ENCODE data around the gene LCMT1. TPM values are rescaled to one million over a fixed set of nuclear protein-coding genes. Genes with fewer than 3 reads are reported as not detected.

The LCMT1 gene
- total RNA-seq, 2 donors from 2014 or later = 49.0 to 74.7 TPM

GRCh38 chr16:25151996-25152395, 40.5 kb downstream of the LCMT1 start:
- Histone ChIP-seq H3K4me3 (no peak overlapping the region), H3K27me3 (replicated peaks; ENCODE audit: insufficient read depth) (no peaks in the 10 kb centered on the region), H3K36me3 (no peaks in the 10 kb centered on the region), H3K27ac (no peak overlapping the region), H3K9me3 (no peaks in the 10 kb centered on the region), H3K4me1 (replicated peaks) (no peaks in the 10 kb centered on the region)
- no peak for DNase-seq (ENCODE audit: low spot score)
- intact Hi-C loops (cut with DNase I) = no loop called here
- no peak for TF ChIP-seq CTCF (IDR thresholded peaks at IDR 0.05)
- TF ChIP-seq POLR2AphosphoS5 (IDR thresholded peaks at IDR 0.05) = no peak
- no peak for TF ChIP-seq POLR2A (IDR thresholded peaks at IDR 0.05)
- 88% methylated on average over 3 of the region's 3 CpGs for WGBS

- Histone ChIP-seq H3K27ac (no peak overlapping the region), H3K9me3 (no peaks in the 10 kb centered on the region), H3K27me3 (replicated peaks; ENCODE audit: insufficient read depth) (no peaks in the 10 kb centered on the region), H3K36me3 (no peaks in the 10 kb centered on the region), H3K4me3 (no peak overlapping the region), H3K4me1 (replicated peaks) (no peaks in the 10 kb centered on the region)
- 93% methylated on average over 13 of the region's 13 CpGs for WGBS
- intact Hi-C loops (cut with DNase I) = no loop called here
- no peak for DNase-seq (ENCODE audit: low spot score)
- TF ChIP-seq CTCF (IDR thresholded peaks at IDR 0.05) (no peak), POLR2A (IDR thresholded peaks at IDR 0.05) (no peak), POLR2AphosphoS5 (IDR thresholded peaks at IDR 0.05) (no peak)
Measured at GRCh38 chr16:25155553-25156460, 44.3 kb downstream of the LCMT1 start.

GRCh38 chr16:25157271-25157875, 45.8 kb downstream of the LCMT1 start:
- no peaks in the 10 kb centered on the region for H3K36me3 ChIP-seq
- intact Hi-C loops (cut with DNase I) = no loop called here
- H3K27ac ChIP-seq = no peak overlapping the region
- no peaks in the 10 kb centered on the region for H3K27me3 ChIP-seq (replicated peaks; ENCODE audit: insufficient read depth)
- DNase-seq (ENCODE audit: low spot score) = no peak
- H3K4me1 ChIP-seq (replicated peaks) = no peaks in the 10 kb centered on the region
- TF ChIP-seq CTCF (IDR thresholded peaks at IDR 0.05) = no peak
- TF ChIP-seq POLR2A (IDR thresholded peaks at IDR 0.05) = no peak
- no peak for TF ChIP-seq POLR2AphosphoS5 (IDR thresholded peaks at IDR 0.05)
- no peaks in the 10 kb centered on the region for H3K9me3 ChIP-seq
- H3K4me3 ChIP-seq = no peak overlapping the region
- WGBS = 78% methylated on average over 8 of the region's 8 CpGs

GRCh38 chr16:25158401-25158800, 46.9 kb downstream of the LCMT1 start:
- H3K4me1 ChIP-seq (replicated peaks) = no peaks in the 10 kb centered on the region
- no peaks in the 10 kb centered on the region for H3K36me3 ChIP-seq
- DNase-seq (ENCODE audit: low spot score) = no peak
- H3K27me3 ChIP-seq (replicated peaks; ENCODE audit: insufficient read depth) = no peaks in the 10 kb centered on the region
- intact Hi-C loops (cut with DNase I) = no loop called here
- 74% methylated on average over 5 of the region's 5 CpGs for WGBS
- H3K4me3 ChIP-seq = no peak overlapping the region
- no peak for TF ChIP-seq POLR2A (IDR thresholded peaks at IDR 0.05)
- no peak for TF ChIP-seq POLR2AphosphoS5 (IDR thresholded peaks at IDR 0.05)
- no peak for TF ChIP-seq CTCF (IDR thresholded peaks at IDR 0.05)
- no peaks in the 10 kb centered on the region for H3K9me3 ChIP-seq
- H3K27ac ChIP-seq = no peak overlapping the region

Data from prostate gland (tissue), 2 donors.